Dermis blood vessel endothelial cell (primary cell): ENCODE measurements around the gene S100A9. TPM values are rescaled to one million over a fixed set of nuclear protein-coding genes. Genes with fewer than 3 reads are reported as not detected.
"Not testable (repeated sequence)": the region's sequence is repeated elsewhere in the genome, so short reads cannot be mapped to it uniquely, and the experiment has no call there.

Source experiments
- DNase-seq: peaks from one replicate; pipeline ENCODE4 v3.0.0; 2010
- total RNA-seq: library from RNA; depleted of rRNA; stranded (reverse); fragments of >200 nt; gene quantifications from 2 replicates; pipeline ENCODE4 v1.2.3, GENCODE V29; 2014

S100A9 gene
- total RNA-seq, 1 donor from 2014 or later = 0.51 TPM

DNA sequence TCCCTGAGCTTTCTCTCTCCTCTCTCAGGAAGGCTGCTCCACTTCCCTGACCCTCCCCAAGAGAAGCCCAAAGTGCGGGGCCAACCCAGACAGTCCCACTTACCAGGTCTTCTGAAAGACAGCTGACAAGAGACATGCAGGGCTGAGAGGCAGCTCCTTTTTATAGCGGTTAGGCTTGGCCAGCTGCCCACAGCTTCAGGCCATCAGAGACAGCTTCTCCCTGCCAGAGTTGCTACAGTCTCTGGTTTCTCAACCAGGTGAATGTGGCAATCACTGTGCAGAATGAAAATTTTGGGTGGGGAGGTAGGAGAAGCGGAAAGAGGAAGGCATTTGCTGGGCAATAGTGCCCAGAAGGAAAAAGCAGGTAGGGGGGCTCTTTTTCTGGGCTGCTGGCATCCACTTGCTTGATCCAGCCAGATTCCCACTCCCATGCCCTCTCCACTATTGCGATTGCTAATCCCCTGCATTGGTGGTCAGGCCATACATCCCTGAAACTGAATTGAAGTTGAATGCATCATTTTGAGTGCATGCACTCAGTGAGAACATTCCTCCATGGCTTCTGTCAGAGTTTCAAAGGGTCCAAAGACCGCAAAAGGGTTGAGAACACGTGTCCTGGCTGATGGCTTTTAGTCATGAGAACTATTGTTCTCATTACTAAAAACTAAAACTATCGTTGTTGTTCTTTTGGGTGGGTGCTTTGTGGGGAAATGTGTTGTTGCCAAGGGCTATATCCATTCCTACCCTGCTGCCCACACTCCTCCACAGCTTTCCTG is 33.5 kb downstream of the S100A9 start, which contains the start of gene S100A8:
TSS of gene S100A8 (minus strand) at position 136 of the 773 bp plus-strand sequence. CDS start 538 bp downstream, outside the sequence.
- no peak for DNase-seq

DNA sequence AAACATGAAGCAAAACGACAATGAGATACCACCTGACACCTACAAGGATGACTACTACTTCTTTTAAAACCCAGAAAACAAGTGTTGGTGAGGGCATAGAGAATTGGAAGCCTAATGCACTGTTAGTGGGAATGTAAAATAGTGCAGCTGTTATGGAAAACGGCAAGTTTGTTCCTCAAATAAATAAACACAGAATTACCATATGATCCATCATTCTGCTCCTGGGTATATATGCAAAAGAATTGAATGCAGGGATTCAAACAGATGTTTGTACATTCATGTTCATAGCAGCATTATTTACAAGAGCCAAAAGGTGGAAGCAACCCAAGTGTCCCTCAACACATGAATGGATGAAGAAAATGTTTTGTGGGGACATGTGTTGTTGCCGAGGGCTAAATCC is 34.6 kb downstream of the S100A9 start:
- DNase-seq = no peak

GRCh38 chr1:153392822-153393221 is 35.2 kb downstream of the S100A9 start:
- DNase-seq = no peak

GRCh38 chr1:153393926-153394325 is 36.3 kb downstream of the S100A9 start:
- DNase-seq = no peak

GRCh38 chr1:153394391-153394790 is 36.7 kb downstream of the S100A9 start:
- DNase-seq = no peak

DNA sequence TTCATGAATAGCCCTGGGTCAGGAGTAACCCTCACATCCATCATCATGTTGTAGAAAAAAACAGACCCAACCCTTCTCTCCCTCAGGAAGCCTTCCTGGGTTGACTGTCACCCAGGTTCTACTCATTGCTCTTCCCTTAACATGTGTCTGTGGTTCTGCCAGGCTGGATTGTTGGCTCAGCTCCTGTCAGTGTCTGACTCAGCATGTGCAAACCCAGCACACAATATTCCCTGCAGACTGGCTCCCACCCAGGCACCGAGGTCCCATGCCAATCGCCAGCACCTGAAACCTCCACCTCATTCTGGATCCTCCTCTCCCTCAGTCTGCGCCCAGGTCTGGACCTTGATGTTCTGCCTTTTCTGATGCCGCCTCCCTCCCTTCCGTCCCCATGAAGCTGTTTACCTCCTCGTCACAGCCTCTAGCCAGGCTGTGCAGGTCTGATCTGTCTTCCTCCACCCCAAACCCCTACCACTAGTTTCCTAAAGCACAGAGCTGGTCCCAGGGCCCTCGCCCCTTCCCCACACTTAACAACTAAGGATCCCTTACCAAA is 37.6 kb downstream of the S100A9 start:
- DNase-seq = no peak

- DNase-seq = no peak
Observed at GRCh38 chr1:153395776-153396175, 38.1 kb downstream of the S100A9 start.

- no peak for DNase-seq
Observed at GRCh38 chr1:153396461-153396860, 38.8 kb downstream of the S100A9 start.

DNA sequence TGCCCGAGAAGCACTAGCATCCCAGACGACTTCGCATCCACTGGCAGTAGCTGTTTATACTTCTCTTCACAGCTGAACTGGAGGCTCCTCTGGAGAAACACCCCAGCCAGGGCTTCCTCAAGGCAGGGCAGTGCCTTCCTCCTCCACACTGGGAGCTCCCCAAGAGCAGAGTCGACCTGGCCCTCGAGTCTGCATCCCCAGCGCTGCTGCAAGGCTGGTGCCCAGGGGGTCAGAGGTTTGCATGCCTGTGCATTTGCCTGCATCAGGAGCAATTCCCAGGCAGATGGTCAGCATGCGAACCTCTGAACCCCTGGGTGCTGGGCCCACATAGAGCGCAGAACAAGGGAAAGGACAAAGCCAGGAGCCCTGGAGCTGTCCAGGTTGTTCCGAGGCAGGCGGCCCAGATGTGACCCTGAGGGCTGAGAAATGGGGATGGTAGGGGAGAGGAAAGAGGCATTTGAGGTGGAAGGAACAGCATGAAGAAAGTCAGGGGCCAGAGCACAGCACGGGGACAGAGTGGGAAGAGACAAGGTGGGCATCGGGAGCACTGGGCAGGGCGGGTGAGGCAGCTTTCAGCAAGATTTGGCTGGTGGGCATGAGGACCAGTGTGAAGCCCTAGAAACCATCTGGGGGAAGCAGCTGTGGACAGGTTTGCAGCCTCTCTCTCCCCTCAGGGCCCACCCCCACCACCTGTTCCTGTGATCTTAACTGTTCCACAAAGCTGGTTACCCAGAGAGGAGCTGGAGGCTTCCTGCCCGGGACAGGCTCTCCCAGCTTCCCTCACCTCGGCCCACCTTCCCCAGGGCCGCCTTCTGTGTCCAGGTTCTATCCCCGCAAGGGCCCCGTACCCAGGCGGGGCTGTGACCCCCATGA is 39.6 kb downstream of the S100A9 start:
- no peak for DNase-seq

- DNase-seq = no peak
Observed at GRCh38 chr1:153397924-153398651, 40.4 kb downstream of the S100A9 start.

- DNase-seq = no peak
Observed at GRCh38 chr1:153399401-153400055, 41.9 kb downstream of the S100A9 start.

- no peak for DNase-seq
Observed at GRCh38 chr1:153400244-153400643, 42.6 kb downstream of the S100A9 start.

DNA sequence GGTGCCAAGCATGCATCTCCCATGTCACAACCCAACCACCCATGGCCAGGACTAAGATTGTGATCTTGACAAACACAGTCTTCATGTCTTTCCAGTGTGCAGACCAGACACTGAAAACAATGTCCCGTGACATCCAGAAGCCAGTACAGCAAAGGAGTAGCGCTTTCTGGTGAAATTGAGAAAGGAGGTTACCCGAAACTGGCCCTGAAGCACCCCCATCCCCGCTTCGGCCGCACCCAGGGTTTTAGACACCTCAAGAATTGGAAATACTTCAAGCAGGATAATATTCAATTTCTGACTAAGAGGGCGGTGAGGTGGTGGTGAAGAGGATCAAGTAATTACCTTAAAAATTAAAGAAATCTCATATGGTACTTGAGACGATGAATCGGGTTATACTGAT is 43.8 kb downstream of the S100A9 start:
- no peak for DNase-seq

DNA sequence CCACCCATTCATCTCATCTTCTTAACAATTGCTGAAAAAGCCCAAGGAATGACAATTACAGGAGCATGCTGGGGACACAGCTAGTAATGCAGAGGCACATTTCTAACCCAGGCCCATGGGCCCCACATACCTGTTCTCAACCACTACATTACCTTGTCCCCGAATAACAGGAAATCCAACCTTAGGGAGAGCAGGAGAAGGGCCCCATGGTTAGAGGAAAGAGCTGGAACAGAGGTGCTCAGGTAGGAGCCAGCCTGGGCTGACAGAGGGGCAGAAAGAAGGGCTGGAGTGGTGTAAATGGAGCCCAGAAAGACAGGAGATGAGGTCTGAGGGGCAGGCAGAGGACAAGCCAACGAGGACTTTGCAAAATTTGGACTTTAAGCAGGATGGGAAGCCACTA is 44.6 kb downstream of the S100A9 start:
- no peak for DNase-seq

GRCh38 chr1:153403421-153404085 is 45.9 kb downstream of the S100A9 start:
- no peak for DNase-seq

- no peak for DNase-seq
Observed at GRCh38 chr1:153404086-153404635, 46.5 kb downstream of the S100A9 start.

GRCh38 chr1:153404768-153405167 is 47.1 kb downstream of the S100A9 start:
- peak; percentile 11 for DNase-seq

- DNase-seq = not testable (repeated sequence)
Observed at GRCh38 chr1:153405825-153406599, 48.4 kb downstream of the S100A9 start.

- DNase-seq = not testable (repeated sequence)
Observed at GRCh38 chr1:153407274-153407673, 49.6 kb downstream of the S100A9 start.
